GM19372 (cell line): ENCODE measurements around the gene HOXA2.

Experiments
- ATAC-seq: cut with Tn5 transposase; IDR thresholded peaks from one replicate; pipeline ENCODE4 v1.9.1; 2021; ENCODE audit warnings: mild to moderate bottlenecking, low read depth, moderate library complexity; ENCODE audit not compliant: unreplicated experiment

The HOXA2 gene

DNA sequence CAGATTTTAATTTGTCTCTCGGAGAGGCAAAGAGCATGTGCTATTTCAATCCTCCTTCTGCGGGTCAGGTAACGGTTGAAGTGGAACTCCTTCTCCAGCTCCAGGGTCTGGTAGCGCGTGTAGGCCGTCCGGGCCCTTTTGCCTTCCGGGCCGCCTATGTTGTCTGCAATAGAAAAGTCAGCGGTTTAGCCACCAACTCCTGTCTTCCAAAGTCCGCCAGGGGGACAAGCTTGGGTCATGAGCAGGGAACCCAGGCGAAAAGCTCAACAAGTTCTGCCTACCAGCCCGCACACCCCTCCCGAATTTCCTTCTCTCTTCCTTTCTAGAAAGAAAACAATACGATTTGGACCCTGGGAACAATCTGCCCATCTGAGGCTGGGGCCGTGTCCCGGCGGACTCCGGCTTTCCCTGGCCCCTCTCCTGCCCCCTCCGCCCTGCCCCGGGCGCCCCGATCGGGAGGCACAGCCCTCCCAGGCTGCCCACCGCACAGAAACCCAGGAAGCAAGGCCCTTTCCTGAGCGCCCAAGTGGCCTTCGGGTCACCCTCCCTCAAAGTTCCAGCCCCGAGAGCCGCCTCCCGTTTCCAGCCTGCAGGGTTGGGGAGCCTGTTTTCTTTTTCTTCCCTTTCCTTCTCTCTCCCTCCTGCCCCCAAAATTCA is 39.6 kb upstream of the HOXA2 start:
- ATAC-seq = no peak

DNA sequence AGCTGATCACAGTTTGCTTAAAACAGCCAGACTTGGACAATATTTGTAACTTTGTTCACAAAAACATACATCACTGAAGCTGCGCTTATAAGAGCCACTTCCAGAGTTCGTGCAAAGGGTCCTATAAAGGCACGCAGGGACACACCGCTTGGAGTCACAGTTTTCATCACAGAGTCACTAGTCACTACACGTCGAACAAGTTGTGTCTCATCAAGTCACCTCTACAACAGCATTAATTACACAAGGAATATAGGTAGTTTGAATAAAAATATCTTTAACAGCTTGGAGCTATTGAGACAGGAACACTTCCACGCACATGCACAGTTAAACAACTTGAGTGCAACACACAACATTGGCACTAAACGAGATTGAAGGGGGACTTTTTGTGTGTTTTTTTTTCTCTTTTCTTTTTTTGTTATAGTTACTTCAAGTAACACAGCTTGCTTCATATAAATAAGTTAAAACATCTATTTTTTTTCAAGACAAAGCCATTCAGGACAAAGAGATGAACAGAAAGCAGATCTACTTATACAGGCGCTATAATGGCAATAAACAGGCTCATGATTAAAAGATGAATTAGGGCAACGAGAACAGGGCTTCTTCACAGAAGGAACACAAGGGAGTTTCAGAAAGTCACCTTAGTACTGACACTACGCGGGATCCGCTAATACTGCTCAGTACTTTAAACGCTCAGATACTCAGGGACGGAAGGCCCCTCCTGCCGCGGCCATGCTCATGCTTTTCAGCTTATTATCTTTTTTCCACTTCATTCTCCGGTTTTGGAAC is 38.8 kb upstream of the HOXA2 start:
- no peak for ATAC-seq

DNA sequence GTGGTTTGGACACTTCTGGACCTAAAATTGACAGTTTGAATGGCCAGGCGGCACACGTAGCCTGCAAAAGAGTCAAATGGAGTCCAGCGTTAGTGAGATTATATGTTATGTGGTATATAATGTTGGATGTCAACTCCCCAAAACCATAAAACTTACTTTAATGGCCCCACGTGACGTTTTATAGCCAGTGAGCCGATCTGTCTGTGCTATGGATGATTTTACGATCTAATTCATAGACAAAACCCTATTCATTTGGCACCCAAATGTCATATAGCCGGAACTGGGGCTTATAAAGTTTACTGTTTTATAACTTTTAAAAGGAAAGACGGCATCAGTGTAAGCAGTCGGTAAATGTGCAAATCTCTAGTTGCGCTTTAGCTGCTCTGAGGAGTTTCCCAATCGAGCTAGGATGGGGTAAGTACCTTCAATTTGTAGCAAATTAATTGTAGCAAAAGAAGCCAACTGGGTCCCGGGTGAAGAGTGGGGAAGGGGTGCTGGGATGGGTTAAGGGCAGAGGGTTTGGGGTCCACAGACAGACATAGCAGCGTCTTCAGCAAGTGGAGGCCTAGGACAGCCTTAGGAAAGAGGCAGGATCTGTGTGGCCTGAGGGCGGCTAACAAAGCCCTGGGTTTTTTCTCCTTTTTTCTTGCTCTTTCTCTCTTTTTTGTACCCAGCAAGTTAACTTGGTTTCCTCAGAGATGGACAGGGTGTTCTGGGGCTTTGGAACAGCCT is 37.8 kb upstream of the HOXA2 start:
- no peak for ATAC-seq

DNA sequence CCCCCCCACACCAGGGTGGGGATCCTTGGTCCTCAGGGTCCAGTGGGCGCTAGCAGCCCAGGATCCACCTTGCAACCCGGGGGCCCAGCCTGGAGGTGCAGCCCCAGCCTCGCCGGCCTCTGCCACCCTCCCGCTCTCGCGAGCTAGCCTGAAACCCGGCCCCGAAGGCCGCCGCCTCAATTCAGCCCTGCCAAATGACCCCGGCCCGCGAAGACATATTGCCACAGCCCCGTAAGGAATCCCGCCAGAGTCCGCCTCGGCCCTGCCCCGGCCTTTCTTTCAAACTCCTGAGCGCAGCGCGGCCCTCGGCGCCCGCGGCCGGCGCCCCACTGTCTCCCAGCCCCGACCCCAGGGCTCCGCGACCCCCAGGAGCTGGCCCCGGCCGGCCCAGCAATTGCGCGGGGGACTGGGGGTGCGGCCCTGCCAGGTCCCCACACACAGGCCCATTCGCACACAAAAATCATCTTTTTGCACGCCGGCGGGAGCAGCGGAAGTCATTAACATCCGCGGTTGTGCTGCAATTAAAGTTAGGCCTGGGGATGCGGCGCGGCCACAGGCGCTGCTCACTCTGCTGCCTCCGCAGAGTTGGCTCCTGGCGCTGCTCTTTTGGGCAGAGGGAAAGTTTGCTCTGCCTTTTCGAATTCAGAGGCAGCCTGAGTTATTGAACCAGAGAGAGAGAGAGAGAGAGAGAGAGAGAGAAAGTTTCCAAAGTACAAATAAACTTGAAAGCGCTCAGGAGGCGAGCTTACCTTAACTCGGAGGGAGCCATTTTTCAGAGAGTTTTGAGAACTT is 37.0 kb upstream of the HOXA2 start:
- ATAC-seq = no peak

DNA sequence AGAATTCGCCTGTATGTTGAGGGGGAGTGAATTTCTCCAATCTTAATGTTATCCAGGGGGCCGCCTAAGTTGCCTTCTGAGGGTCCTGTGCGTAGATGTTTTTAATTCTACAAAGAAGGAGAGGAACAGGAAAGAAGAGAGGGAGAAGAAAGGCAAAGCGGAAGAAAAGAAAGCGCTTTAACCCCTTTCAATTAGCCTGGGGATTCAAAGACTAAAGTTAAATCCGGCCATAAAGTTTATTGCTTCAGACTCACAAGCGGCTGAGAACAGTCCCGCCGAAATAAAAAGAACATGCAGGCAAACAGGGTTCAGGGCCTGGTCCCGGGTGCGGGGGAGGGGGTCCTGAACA is 36.5 kb upstream of the HOXA2 start:
- ATAC-seq = no peak

DNA sequence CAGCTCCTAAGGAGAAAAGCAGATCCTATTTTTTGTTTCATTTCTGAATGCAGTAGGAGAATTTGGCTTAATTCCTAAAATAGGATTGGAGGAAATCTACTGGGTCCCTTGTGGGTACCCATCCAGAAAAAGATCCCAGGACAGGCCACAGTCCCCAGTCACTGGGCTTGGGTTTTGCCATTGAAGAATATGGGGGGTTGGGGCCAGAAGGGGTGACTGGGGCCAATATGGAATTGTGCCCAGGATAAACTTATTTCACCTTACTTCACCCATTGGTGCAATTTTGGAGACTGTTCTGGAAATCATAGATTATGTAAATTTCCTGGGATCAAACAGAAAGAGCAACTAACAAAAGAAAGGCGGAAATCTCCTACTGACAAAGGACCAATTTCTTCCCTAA is 36.0 kb upstream of the HOXA2 start:
- ATAC-seq = no peak

DNA sequence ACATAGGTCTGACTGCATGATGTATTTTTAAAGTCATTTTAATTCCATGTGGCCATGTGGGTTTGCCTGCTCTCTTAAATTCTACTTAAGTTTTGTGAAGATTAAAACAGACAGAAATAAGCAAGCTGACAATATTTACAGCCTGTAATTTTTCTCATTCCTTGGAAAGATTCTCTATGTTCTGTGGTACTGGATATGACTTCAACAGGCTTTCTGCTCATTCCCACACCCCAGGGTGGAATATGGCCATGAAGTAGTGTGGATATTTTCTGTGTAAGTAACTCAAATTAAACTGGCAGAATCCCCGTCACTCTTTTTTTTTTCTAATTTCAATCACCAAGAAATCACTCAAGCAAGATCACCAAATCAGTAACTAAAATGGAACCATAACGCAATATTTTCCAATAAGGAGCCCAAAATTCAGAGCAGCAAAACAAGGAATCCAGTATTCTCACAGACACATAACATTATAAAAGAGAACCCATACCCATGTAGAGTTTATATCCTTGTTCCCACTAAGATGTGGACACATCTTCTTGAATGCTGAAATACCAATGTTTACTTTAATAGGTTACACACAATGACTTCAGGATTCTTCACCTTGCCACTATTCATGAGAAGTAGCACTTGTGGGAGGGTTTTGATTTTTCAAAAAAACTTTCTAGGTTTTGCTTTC is 35.3 kb upstream of the HOXA2 start:
- no peak for ATAC-seq

DNA sequence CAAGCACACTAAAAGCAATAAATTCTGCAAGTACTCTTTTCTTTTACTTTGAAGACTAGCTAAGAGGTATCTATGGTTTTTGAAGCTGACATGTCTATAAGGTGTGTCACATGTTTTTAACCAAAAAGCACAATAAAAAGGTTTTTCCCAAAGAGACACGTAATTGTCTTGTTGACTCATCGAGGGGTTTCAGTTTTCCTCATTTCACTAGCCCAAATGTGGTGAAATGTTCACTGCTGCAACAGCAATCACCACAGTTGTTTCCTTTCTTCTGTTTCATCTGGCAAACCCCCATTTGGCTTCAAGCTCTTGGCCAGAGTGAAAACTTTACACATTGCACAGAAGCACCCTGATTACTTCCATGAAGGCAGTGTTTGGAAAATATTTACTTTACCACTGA is 31.9 kb upstream of the HOXA2 start:
- no peak for ATAC-seq

DNA sequence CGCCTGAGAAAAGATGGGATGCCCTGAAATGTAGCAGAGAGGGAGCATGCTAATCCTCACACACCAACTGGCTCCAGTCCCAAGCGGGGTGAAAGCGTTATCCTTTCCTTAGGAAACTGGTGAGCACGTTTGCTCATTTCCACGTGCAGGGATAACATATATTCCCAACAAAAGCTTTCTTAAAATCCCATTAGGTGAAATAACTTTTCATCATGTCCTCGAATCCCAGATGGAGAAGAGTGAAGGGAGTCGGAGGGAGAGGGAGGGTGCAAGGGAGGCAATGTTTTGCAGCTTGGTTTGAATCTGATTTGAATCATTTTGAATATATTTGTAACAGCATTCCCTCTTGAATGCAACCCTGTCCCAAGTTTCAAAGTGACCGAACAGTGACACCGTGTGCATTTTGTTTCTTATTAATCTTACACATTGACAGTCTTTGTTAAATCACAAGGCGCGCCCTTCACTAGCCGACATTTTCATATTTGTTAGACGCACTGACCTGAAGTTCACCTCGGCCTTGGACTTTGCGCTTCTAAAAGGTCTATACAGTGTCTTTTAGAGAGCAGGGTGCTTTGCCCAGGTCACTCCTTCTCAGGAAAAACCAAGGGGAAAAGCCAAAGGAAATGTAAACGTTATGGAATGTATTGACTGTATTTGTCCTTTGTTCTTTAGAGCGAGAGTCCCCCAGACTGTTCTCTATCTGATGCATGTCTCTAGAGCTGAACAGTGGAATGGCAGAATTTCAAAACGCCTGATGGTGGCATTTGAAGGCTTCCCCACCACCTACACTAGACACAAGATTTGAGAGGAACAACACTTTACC is 31.1 kb upstream of the HOXA2 start:
- no peak for ATAC-seq

DNA sequence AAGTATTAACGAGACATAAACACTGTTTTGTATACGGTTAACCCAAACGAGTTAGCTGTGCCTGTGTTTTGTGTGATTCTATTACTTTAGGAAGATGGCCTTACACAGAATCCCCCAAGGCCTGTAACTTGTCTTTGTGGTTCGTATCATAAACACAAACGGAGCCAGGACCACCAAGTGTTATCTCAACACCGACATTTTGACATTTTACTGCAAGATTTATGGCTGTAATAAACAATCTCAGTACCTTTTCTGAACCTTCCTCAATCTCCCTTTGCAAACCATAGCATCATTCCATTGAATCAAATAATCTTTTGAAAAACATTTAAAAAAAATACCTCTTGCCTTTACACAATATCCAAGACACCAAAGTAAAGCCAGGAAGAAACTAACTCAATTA is 30.5 kb upstream of the HOXA2 start:
- no peak for ATAC-seq

DNA sequence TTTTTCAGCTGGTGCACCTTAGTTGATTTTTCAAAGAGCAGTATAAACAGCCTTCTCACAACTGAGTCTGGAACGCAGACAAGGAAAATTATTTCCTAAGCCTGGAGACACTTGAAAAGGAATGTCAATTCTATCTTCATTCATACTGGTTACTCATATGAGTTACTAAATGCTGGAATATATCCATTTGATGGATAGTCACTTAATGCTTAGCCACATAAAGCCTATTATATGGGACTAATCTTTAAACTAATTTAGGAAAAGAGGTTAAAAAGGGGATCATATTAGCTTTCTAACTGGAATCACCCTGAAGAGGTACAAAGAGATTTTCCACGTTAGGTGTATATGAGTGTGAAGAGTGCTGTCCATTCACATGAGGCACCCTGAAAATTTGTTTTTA is 29.7 kb upstream of the HOXA2 start:
- ATAC-seq = no peak

DNA sequence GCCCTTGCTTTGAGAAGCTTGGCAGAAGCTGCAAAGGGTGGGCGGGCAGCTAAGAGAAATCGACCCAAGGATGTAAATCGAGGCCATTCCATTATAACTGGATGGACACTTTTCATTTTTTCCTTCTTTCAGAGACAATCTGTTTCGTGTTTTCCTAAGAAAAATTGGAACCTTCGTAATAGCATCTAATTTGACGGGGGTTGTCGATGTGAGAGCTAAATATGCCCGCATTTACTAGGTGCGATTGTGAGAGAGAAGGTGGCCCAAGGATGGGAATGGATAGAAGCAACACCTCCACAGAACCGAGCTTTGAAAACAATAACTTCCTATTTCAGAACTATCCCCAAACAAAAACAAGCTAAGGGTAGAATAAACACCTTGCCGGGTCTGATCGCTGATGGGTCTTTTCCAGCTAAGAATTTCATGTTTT is 28.9 kb upstream of the HOXA2 start:
- ATAC-seq = no peak

DNA sequence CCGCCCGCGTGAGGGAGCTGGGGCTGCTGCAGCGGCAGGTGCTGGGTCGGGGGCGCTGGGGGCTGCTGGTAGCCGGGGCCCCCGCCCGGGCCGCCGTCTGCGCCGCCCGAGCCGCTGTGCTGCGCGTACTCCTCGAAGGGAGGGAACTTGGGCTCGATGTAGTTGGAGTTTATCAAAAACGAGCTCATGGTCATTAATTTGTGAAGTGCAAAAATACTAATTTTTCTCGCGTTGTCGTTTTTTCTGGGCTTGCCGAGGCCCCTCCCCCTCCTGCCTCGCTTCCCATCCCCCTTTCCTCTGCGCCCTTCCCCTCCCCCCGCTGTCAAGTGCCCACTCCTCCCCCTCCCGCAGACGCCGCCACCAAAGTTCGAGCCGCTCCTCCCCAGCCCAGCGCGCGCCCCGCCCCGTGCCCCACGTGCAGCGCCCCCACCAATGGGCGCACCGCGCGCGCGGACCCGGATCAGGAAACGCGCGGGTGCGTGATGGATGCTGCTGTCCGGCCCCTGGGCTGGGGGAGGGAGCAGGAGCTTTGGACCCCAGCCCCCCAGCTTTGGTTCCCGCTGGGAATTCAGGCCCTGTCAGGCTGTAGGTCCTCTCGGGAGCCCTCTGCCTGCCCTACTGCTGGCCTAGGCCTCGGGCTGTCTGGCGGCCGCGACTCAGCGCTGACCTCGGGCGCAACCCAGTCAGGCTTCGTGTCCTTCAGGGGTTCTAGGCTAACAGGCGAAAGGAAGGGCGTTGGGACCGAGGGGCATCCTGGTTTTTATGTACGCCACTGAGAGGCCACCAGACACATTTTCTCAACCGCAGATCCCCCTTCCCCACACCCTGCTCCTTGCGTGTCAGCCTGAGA is 28.3 kb upstream of the HOXA2 start, which contains the start of gene HOXA4:
Gene HOXA4, minus strand, starts transcription at position 218 of the 850 bp plus-strand sequence. Its CDS starts 24 bp downstream, at position 194.
- no peak for ATAC-seq

DNA sequence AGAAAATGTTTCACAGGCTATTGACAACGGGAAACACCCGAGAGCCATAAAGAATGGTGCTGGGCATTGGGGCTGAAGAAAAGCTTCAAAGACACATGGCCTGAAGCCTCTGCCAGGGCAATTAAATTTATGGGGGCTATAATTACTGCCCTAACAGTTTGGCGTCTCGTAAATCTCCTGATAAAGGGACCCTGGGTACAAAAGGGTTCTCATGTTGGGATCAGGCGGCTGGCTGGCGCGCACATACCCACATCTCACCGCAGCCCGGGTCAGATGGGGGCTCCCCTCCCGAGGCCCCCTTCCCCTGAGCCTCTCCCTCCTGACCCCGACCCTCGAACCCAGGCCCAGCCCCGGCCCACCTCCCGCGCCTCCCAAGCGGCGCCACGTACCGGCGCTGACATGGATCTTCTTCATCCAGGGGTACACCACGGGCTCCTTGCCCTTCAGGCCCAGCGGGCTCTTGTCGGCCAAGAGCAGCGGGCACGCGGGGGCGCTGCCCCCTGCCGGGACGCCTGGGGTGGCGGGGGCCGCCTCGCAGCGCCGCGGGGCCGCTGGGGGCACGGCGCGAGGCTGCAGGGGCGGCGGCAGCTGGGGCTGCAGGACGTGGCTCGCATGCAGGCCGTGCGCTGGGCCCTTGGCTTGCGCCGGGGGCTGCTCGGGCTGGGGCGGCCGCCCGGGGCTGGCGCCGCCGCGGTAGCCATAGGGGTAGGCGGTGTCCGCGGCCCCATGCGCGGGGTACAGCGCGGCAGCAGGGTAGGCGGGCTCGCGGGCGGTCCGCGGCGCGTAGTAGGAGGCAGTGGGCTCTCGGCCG is 27.5 kb upstream of the HOXA2 start:
- no peak for ATAC-seq

DNA sequence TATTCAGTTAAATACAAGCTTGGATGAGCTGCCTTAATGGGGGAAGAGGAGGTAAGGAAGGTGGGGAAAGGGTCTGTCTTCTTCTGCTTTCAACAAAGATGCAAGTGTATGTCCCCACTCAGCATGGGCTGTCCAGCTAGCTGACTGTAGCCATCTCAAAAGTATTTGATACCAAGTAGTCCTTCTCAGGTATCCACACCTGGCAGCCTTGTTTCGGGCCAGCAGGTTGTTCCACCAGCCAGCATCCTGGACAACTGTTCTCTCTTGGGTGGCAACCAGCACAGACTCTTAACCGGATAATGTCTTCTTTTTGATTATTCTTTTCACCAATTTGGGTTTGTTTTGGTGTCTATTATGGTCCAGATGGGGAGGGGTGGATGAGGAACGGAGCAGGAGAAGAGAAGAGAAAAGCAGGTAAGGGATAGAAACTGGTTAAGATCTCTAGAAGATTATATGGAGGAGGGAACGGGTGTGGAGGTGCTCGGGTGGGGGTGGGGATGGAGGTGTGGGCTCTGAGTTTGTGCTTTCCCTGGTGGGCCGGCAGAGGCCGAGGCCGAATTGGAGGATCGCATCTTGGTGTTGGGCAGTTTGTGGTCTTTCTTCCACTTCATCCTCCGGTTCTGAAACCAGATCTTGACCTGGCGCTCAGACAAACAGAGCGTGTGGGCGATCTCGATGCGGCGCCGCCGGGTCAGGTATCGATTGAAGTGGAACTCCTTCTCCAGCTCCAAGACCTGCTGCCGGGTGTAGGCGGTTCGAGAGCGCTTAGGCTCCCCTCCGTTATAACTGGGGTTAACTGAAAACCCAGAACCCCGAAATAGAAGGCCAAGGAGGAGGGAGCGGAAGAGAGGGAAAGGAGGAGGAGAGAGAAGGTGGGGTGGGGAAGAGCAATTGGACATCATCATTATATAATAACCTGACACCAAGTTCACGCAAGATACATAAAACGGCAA is 26.6 kb upstream of the HOXA2 start:
- ATAC-seq = no peak

DNA sequence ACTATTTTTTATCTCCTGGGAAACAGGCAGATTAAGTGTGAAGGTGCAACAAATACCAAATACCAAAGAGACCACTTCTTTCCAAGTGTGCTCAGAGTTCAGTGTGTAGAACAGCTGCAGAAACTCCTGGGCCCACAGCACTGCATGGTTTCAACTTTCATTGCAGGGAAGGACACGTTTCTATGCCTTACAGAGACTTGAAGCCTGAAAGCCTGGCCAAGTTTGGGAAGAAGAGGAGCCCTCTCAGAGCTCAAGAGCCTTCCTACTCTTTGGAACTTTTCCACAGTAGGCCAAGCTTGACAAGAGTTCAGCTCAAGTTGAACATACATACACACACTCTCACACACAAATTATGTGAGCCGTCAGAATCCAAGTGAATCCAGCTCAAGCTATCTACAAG is 25.6 kb upstream of the HOXA2 start:
- ATAC-seq = no peak
